ENCODE results near the gene SHC1.

The SHC1 gene

DNA sequence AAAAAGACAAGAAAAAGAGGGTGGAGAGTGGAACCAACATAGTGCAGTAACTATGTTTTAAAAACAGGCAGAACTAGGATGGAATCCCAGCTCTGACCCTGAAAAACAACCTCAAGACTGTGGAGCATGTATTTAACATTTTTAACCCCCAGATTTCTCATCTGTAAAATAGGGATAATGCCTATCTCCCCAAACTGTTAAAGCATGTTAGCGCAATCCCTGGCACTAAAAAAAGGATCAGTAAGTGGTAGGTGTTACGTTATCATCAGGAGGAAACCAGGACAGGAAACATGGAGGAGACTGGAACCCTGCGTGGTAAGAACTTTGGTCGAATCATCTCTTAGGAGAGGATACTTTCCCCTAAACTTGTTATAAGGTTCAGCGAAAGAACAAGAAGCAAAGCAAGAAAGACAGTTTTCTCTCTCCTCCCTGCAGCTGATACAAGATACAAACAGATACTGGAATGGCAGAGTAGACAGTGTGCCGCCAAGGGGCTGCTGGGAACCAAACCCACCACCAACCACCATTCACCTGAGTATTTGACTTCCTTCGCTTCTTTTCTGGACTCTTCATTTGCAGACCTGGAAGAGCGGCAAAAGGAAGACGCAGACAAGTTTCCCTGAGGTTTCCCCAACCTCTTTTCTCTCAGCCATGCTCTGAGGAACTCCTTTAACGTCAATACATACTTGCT lies 10.0 kb downstream of the SHC1 start:
- peak overlapping the region; percentile 71 for H3K27ac ChIP-seq (ENCODE audit: low read depth, low read length)
- no peaks in the 10 kb centered on the region for H4K20me1 ChIP-seq (ENCODE audit: control insufficient read depth, insufficient read depth, low read depth, low read length)
- H3K36me3 ChIP-seq (ENCODE audit: control insufficient read depth, low read length): peaks cover 59% of the 10 kb centered on the region
- peak overlapping the region; percentile 80 for H3K4me3 ChIP-seq (ENCODE audit: low read length)
- no peaks in the 10 kb centered on the region for H3K27me3 ChIP-seq (ENCODE audit: control insufficient read depth, low read length)
- peak overlapping the region; percentile 81 for H3K4me2 ChIP-seq (ENCODE audit: low read length)
- no peaks in the 10 kb centered on the region for H3K9me3 ChIP-seq (ENCODE audit: control insufficient read depth, insufficient read depth, low read length)
- H3F3A ChIP-seq (ENCODE audit: control insufficient read depth, insufficient read depth): peaks cover 8% of the 10 kb centered on the region
- no peaks in the 10 kb centered on the region for H3K9me2 ChIP-seq (replicated peaks; ENCODE audit: control insufficient read depth, low read length)
- TF ChIP-seq EZH2phosphoT487 (IDR thresholded peaks at IDR 0.05; ENCODE audit: borderline replicate concordance, low read length): no peak
- TF ChIP-seq, protein P1, sequence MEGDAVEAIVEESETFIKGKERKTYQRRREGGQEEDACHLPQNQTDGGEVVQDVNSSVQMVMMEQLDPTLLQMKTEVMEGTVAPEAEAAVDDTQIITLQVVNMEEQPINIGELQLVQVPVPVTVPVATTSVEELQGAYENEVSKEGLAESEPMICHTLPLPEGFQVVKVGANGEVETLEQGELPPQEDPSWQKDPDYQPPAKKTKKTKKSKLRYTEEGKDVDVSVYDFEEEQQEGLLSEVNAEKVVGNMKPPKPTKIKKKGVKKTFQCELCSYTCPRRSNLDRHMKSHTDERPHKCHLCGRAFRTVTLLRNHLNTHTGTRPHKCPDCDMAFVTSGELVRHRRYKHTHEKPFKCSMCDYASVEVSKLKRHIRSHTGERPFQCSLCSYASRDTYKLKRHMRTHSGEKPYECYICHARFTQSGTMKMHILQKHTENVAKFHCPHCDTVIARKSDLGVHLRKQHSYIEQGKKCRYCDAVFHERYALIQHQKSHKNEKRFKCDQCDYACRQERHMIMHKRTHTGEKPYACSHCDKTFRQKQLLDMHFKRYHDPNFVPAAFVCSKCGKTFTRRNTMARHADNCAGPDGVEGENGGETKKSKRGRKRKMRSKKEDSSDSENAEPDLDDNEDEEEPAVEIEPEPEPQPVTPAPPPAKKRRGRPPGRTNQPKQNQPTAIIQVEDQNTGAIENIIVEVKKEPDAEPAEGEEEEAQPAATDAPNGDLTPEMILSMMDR (IDR thresholded peaks at IDR 0.05; ENCODE audit: low read depth, low read length, poor library complexity, severe bottlenecking): no peak
- peaks cover 35% of the 10 kb centered on the region for H3K4me1 ChIP-seq (ENCODE audit: control insufficient read depth, low read length)
- peaks cover 55% of the 10 kb centered on the region for H3K79me2 ChIP-seq (ENCODE audit: control insufficient read depth, low read length)

DNA sequence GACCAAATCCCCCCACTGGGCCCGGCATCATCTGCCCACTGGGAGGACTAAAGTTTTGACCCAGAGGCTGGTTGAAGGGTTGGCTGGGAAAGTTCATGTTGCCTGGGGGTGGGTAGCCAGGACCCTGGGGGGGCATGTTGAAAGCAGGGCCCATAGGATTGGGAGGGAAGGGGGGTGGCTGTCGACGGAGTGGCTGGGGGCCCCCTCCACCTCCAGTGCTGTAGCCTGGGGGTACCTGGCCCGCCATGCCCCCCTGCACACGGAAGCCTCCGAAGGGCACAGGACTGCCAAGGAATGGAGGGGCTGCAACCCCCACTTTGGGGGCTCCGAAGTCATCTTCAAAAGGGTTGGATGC lies 11.1 kb downstream of the SHC1 start:
- no peak overlapping the region for H3K4me2 ChIP-seq (ENCODE audit: low read length)

DNA sequence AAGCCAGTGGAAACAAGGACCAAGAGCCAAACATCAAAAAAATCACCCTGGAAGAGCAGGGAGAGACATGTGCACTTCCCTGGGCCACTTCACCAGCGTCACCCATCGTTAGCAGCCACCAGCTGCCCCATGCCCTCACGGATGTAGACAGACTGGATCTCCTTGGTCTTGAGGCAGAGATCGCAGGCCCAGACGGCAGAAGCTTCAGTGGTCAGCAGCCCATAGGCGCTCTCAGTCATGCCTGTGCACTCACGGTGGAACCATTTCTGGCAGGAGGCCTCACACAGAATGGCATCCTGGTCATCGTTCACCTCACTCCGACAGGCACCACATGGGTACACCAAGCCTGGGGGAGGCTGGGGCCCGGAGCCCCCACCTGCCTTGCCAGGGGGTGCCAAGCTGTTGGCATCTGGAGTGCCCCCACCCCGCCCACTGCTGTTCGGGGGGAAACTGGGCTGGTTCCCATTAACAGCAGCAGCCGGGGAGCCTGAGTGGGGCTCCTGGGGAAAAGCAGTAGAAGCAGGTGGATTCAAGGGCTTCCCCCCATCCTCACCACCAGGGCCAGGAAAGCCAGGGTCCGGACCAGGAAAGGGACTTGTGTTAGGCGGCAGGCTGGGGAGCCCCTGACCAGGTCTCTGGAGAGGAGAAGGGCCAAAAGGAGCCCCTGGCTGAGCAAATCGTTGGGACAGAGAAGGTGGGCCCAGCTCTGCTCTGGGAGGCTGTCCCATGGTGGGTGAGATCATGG lies 11.7 kb downstream of the SHC1 start:
- Histone ChIP-seq H3K27me3 (ENCODE audit: control insufficient read depth, low read length) (no peaks in the 10 kb centered on the region), H3K79me2 (ENCODE audit: control insufficient read depth, low read length) (peaks cover 66% of the 10 kb centered on the region), H3K9me3 (ENCODE audit: control insufficient read depth, insufficient read depth, low read length) (no peaks in the 10 kb centered on the region), H4K20me1 (ENCODE audit: control insufficient read depth, insufficient read depth, low read depth, low read length) (no peaks in the 10 kb centered on the region), H3F3A (ENCODE audit: control insufficient read depth, insufficient read depth) (peaks cover 10% of the 10 kb centered on the region), H3K4me3 (ENCODE audit: low read length) (no peak overlapping the region), H3K4me2 (ENCODE audit: low read length) (no peak overlapping the region), H3K27ac (ENCODE audit: low read depth, low read length) (no peak overlapping the region), H3K4me1 (ENCODE audit: control insufficient read depth, low read length) (peaks cover 53% of the 10 kb centered on the region), H3K36me3 (ENCODE audit: control insufficient read depth, low read length) (peaks cover 47% of the 10 kb centered on the region), H3K9me2 (replicated peaks; ENCODE audit: control insufficient read depth, low read length) (no peaks in the 10 kb centered on the region)
- TF ChIP-seq, protein P1 (IDR thresholded peaks at IDR 0.05; ENCODE audit: low read depth, low read length, poor library complexity, severe bottlenecking): no peak
- TF ChIP-seq EZH2phosphoT487 (IDR thresholded peaks at IDR 0.05; ENCODE audit: borderline replicate concordance, low read length): no peak

More for the DNA sequence above, 11.1 kb downstream of the SHC1 start:
- no peaks in the 10 kb centered on the region for H3K9me3 ChIP-seq (ENCODE audit: control insufficient read depth, insufficient read depth, low read length)
- no peaks in the 10 kb centered on the region for H3K9me2 ChIP-seq (replicated peaks; ENCODE audit: control insufficient read depth, low read length)
- no peak overlapping the region for H3K27ac ChIP-seq (ENCODE audit: low read depth, low read length)
- no peaks in the 10 kb centered on the region for H3K27me3 ChIP-seq (ENCODE audit: control insufficient read depth, low read length)
- no peak overlapping the region for H3K4me3 ChIP-seq (ENCODE audit: low read length)
- H3K79me2 ChIP-seq (ENCODE audit: control insufficient read depth, low read length): peaks cover 62% of the 10 kb centered on the region
- H3K36me3 ChIP-seq (ENCODE audit: control insufficient read depth, low read length): peaks cover 50% of the 10 kb centered on the region
- peaks cover 47% of the 10 kb centered on the region for H3K4me1 ChIP-seq (ENCODE audit: control insufficient read depth, low read length)
- H3F3A ChIP-seq (ENCODE audit: control insufficient read depth, insufficient read depth): peaks cover 10% of the 10 kb centered on the region
- no peaks in the 10 kb centered on the region for H4K20me1 ChIP-seq (ENCODE audit: control insufficient read depth, insufficient read depth, low read depth, low read length)
- TF ChIP-seq EZH2phosphoT487 (IDR thresholded peaks at IDR 0.05; ENCODE audit: borderline replicate concordance, low read length): no peak
- TF ChIP-seq, protein P1 (IDR thresholded peaks at IDR 0.05; ENCODE audit: low read depth, low read length, poor library complexity, severe bottlenecking): no peak

Measured in DOHH2 (cell line).